GM21723 (cell line): ENCODE results near the gene PTPRZ1.

Source experiments
- ATAC-seq: cut with Tn5 transposase; IDR thresholded peaks from one replicate; pipeline ENCODE4 v1.9.1; 2021; ENCODE audit warnings: mild to moderate bottlenecking, moderate library complexity; ENCODE audit not compliant: unreplicated experiment

The PTPRZ1 gene

DNA sequence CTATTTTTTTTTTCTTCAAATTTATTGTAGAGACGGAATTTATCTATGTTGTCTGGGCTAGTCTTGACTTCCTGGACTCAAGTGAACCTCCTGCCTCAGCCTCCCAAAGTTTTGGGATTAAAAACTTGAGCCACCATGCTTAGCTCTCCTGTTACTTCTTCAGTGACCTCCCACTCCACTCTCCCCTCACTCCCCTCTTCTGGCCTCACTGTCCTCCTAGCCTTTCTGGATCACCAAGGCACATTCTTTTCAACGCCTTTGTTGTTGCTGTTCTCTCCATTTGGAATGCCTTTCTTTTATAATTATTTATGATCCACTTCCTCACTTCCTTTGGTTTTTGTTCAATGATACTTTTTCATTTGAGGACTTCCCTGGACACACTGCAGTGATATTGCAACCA is 17.9 kb downstream of the PTPRZ1 start:
- no peak for ATAC-seq

DNA sequence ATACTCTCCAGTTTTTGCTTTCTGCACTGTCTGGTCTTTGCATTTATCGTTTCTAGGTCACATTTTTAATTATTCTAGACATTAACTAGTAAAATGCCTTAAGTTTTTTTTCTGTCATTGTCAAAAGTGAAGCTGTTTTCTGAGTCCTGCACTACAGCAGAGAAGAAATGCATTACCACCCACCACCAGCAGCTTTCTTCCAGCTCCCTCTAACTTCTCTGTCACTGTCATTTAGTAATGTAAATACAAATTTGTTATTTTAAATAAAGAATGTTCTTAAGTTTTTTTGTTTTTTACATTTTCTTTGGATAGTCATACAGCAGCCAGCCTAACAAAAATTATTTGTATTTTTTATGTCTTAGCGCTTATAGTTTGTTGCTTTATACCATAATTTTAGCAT is 18.8 kb downstream of the PTPRZ1 start:
- no peak for ATAC-seq

DNA sequence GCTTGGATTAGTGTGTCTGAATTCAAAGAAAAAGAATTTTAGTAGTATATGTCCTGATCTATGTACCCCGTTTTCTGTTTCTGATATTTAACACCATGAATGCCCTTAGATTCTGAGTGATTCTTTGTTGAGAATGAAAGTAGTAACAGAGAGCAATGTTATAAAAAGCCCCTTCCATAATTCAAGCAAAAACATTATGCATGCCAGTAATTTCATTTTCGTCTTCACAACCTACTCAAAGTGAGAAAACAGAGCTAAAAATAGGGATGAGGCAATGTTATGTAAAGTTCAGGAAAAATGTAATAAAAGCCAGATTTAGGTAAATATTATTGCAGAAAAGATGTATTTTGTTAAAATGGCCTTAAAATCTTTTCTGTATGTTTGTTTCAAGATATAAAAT is 28.1 kb downstream of the PTPRZ1 start:
- ATAC-seq, result peak; percentile 85

DNA sequence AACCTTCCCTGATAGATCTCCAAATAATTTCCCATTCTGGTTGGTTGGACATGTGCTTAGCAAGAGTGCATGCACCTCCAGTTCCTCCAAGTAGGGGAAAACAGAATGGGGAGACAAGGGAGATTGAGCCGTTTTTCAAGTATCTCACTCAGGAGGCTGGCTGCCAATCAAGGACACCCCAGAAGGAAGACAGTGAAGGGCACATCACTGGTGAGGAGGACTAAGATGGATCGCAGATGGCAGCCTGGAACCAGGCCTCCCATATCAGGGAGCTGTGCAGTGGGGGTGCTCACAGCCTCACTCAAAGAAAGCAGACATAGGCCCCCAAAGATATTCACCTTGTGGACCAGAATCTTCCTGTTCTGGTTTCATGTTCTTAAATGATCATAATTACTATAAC is 31.2 kb downstream of the PTPRZ1 start:
- ATAC-seq, result no peak

GRCh38 chr7:121908042-121908441 is 35.1 kb downstream of the PTPRZ1 start:
- ATAC-seq, result no peak

GRCh38 chr7:121909716-121910345 is 36.9 kb downstream of the PTPRZ1 start:
- ATAC-seq, result no peak

DNA sequence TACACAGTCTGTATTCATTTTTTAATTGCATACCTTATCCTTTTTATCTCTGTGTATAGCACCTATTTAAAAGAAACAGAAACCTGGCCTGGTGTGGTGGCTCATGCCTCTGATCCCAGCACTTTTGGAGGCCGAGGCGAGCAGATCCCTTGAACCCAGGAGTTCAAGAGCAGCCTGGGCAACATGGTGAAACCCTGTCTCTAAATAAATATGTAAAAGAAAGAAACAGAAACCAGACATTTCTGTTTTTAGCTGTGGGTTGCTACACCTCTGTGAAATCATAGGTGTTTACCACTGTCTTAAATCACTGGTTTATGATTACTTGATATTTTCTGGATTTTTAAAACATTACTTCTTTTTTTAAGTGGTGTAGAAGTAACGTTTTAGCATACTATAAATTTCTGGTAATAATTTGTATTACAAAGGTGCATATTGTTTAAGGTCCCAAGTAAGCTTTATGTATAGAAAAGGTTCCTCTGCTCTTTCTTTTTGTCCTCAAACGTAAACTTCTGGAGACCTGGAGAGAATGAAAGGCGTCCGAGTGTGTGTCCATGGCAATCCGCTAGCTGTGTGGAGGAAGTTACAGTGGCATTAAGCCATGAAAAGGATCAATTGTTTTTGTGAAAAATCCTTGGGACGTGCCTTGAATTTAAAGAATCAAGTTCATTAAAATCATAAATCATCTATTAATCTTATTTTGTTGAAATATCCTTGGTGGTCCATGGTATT is 41.1 kb downstream of the PTPRZ1 start:
- ATAC-seq, result no peak

GRCh38 chr7:121914676-121915279 is 41.8 kb downstream of the PTPRZ1 start:
- ATAC-seq, result no peak

GRCh38 chr7:121916211-121916610 is 43.2 kb downstream of the PTPRZ1 start:
- ATAC-seq, result no peak

GRCh38 chr7:121919986-121920385 is 47.0 kb downstream of the PTPRZ1 start:
- no peak for ATAC-seq

DNA sequence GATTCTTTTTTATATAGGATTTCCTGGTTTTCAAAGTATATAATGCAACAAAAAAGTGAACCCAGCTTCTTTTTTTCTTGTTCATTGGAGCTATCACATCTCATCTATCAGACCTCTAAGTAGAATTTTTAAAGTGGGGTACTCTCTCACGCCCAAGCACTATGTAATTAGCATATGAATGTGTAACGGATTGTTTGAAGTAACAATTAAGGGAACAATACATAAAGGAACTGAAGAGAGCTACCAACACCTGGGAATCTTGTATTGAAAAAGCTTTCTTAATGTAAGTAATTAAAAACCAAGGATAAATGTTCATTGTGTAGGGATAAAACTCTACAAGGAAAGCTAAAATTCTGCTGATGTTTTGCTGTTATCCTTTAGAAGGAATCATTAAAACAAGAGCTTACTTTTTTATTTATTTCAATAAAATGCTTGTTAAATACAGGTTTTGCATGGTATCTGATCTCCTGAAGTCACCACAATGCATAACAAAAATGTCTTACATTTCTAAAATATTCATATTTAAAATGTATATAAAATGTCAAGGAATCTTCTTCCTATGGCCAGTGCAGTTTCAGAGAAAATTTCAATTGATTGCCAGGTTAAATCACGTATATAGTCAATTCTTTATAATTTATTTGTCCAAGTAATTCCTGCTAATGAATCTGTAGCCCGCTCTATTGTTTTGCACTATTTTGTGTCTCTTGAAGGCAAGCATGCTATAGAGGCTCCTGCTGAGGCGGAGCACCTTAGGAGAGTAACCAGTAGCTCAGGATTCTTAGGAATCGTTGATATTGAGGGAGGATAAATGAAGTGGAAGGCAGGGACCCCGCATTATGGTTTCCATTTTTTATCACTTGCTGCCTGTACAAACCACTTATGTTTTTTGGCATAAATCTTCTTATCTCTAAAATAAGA is 51.6 kb downstream of the PTPRZ1 start:
- no peak for ATAC-seq

GRCh38 chr7:121931149-121931902 is 58.4 kb downstream of the PTPRZ1 start:
- ATAC-seq, result no peak

GRCh38 chr7:121932768-121933167 is 59.8 kb downstream of the PTPRZ1 start:
- no peak for ATAC-seq

- ATAC-seq, result no peak
These were observed 64.1 kb downstream of the PTPRZ1 start for GRCh38 chr7:121936951-121937623.

GRCh38 chr7:121938429-121938996 is 65.6 kb downstream of the PTPRZ1 start:
- ATAC-seq, result no peak

DNA sequence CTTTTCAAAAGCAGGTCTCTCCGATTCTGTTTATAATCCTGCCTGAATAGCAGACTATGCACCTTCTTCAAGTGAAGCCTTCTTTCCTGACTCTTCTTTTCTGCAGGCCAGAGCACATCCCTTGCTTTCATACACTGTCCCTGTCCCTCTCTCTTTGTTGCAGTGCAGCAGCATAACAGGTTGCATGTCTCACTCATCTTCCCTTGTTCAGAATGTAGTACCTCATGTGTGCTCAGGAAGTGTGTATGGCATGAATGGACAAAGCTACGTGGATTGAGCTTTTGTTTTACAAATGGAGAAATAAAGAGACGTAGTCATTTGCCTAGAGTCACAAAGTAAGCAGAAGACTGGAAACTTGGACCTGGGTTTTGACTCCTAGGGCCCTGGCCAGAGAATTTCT is 68.0 kb downstream of the PTPRZ1 start:
- no peak for ATAC-seq

- no peak for ATAC-seq
These were observed 68.9 kb downstream of the PTPRZ1 start for GRCh38 chr7:121941830-121942229.

- no peak for ATAC-seq
These were observed 72.1 kb downstream of the PTPRZ1 start for GRCh38 chr7:121945066-121945465.

DNA sequence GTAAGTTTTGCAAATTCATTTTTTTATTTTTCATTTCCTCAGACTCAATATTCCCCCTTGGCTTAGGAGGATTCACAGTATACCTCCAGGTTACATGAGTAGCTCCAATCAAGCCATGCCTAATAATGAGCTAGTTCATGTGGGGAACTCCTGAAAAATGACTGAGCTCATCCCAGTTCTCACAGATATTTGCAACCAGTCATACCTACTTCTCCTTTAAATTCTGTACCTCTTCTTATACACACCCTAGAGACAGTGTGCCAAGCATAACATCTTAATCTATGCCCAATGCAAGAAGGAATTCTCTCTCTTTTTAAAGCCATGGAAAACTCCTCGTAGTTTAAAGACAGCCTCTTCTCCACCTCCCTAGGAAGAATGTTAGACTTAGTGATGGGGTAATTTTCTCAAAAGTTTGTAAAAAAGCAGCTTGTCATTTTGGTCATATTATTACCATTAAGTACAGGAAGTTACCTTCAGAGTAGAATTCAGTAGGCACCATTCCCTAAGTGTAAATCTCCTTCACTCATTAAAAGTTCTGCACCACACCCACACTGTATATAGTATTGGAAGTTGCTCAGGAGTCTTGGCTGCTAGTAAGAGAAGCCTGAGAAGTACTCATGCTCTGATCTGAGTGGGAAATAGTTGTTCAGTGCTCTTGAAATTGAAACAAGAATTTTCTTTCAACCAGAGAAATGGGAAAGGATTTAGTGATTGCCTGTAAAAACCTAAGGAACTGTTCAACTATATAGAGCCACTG is 72.7 kb downstream of the PTPRZ1 start:
- no peak for ATAC-seq
